A549 (cell line): ENCODE measurements around the gene ATP5F1E. TPM values are rescaled to one million over a fixed set of nuclear protein-coding genes. Genes with fewer than 3 reads are reported as not detected.

Experiments used
- ATAC-seq, 2 experiments: fragments of 200-7000 bp in 1 of 2; fragments of >200 bp in 1 of 2; cut with Nextera tagmentation in 1 of 2; cut with Tn5 transposase in 1 of 2; 3 replicates each; pipeline versions ENCODE4 v1.8.0 to v1.9.1; 2018 to 2020; ENCODE audit warnings: mild to moderate bottlenecking in 1 of 2, moderate library complexity in 1 of 2
- CTCF ChIA-PET: fragments of 300-600 bp; sonication (Branson Sonifier 250); formaldehyde crosslinking; extraction: SDS; loops from one replicate; lab custom pipeline; 2021; ENCODE audit warnings: antibody characterized with exemption, inconsistent platforms; lab: Yijun Ruan, JAX
- POLR2A ChIA-PET: fragments of 350-600 bp; formaldehyde crosslinking; extraction: SDS; loops from one replicate; lab custom pipeline; 2021; ENCODE audit warnings: antibody characterized with exemption, inconsistent platforms; lab: Yijun Ruan, JAX
- DNase-seq, 2 experiments: peaks; one replicate each; pipeline versions ENCODE4 v3.0.0 to v3.0.0-alpha.2; 2011 to 2016; ENCODE audit warnings: low read depth in 1 of 2, low spot score in 1 of 2
- FAIRE-seq: peaks from 2 replicates; lab custom pipeline; 2011; peaks lifted over from hg19 to GRCh38; lab: Jason Lieb, UNC
- H3K27ac ChIP-seq, 2 experiments: fragments of >200 bp; sonication (Bioruptor Twin); formaldehyde crosslinking; 3 replicates each; pipeline ENCODE4 v1.5.1; 2016 to 2017
- H3K4me1 ChIP-seq: fragments of >200 bp; sonication (Bioruptor Twin); formaldehyde crosslinking; 3 replicates; pipeline ENCODE4 v1.6.1; 2016
- H3K4me2 ChIP-seq: fragments of >200 bp; sonication (Bioruptor Twin); formaldehyde crosslinking; 3 replicates; pipeline ENCODE4 v1.6.1; 2016
- H3K4me3 ChIP-seq: fragments of >200 bp; sonication (Bioruptor Twin); formaldehyde crosslinking; 3 replicates; pipeline ENCODE4 v1.5.1; 2016
- H3K9me3 ChIP-seq: fragments of >200 bp; sonication (Bioruptor Twin); formaldehyde crosslinking; 3 replicates; pipeline ENCODE4 v1.6.1; 2016
- CBX2 ChIP-seq: fragments of 200-600 bp; sonication (generic); IDR thresholded peaks from 2 replicates; pipeline ENCODE4 v1.6.1; 2016; ENCODE audit warnings: low read depth, mild to moderate bottlenecking, borderline replicate concordance
- CBX8 ChIP-seq: fragments of 200-600 bp; sonication (generic); IDR thresholded peaks from 2 replicates; pipeline ENCODE4 v1.6.1; 2016
- CEBPB ChIP-seq, 2 experiments: fragments of >200 bp in 1 of 2; sonication (Bioruptor Twin) in 1 of 2; formaldehyde crosslinking in 1 of 2; IDR thresholded peaks; 2 replicates each; pipeline ENCODE4 v1.6.1; 2012 to 2016
- CHD2 ChIP-seq: fragments of 150-350 bp; IDR thresholded peaks from 2 replicates; pipeline ENCODE4 v1.6.1; 2014; ENCODE audit warnings: low read length; ENCODE audit not compliant: partially characterized antibody
- EHF ChIP-seq: fragments of 250-450 bp; sonication (Bioruptor Pico); IDR thresholded peaks from 2 replicates; pipeline ENCODE4 v1.5.0; 2020; ENCODE audit warnings: mild to moderate bottlenecking
- EHMT2 ChIP-seq: fragments of 200-600 bp; sonication (generic); IDR thresholded peaks from 2 replicates; pipeline ENCODE4 v1.6.1; 2016; ENCODE audit warnings: antibody characterized with exemption, low read depth, mild to moderate bottlenecking, moderate library complexity
- ESRRA ChIP-seq: fragments of 150-350 bp; IDR thresholded peaks from 2 replicates; pipeline ENCODE4 v1.6.1; 2014; ENCODE audit warnings: mild to moderate bottlenecking, low read length, borderline replicate concordance
- FOSB ChIP-seq: fragments of 250-450 bp; sonication (Bioruptor Pico); IDR thresholded peaks from 2 replicates; pipeline ENCODE4 v1.5.0; 2020; ENCODE audit warnings: mild to moderate bottlenecking, moderate library complexity
- GATA3 ChIP-seq: IDR thresholded peaks from 2 replicates; pipeline ENCODE4 v1.6.1; 2012; ENCODE audit warnings: borderline replicate concordance
- HDAC2 ChIP-seq: fragments of 200-600 bp; sonication (generic); IDR thresholded peaks from 2 replicates; pipeline ENCODE4 v1.6.1; 2016
- HES2 ChIP-seq: fragments of >200 bp; sonication (Bioruptor Twin); formaldehyde crosslinking; IDR thresholded peaks from 2 replicates; pipeline ENCODE4 v1.6.1; 2016
- HEYL ChIP-seq: fragments of 250-450 bp; sonication (Bioruptor Pico); IDR thresholded peaks from 2 replicates; pipeline ENCODE4 v1.8.0; 2021; ENCODE audit warnings: mild to moderate bottlenecking, moderate library complexity
- HMGXB4 ChIP-seq: fragments of 250-450 bp; sonication (Bioruptor Pico); IDR thresholded peaks from 2 replicates; pipeline ENCODE4 v1.5.0; 2021; ENCODE audit warnings: mild to moderate bottlenecking, moderate library complexity, borderline replicate concordance
- HOXB13 ChIP-seq: fragments of 250-450 bp; sonication (Bioruptor Pico); IDR thresholded peaks from 2 replicates; pipeline ENCODE4 v1.5.0; 2020; ENCODE audit warnings: low read depth, mild to moderate bottlenecking, moderate library complexity
- KDM1A ChIP-seq: fragments of 200-600 bp; sonication (generic); IDR thresholded peaks from 2 replicates; pipeline ENCODE4 v1.6.1; 2016; ENCODE audit warnings: low read depth, mild to moderate bottlenecking
- MAZ ChIP-seq: fragments of 150-350 bp; IDR thresholded peaks from 2 replicates; pipeline ENCODE4 v1.6.1; 2014; ENCODE audit warnings: antibody characterized with exemption, low read depth, low read length, borderline replicate concordance
- MYC ChIP-seq: IDR thresholded peaks from 2 replicates; pipeline ENCODE4 v1.6.1; 2012; ENCODE audit warnings: mild to moderate bottlenecking, inconsistent platforms, low read length, improper control_type of control experiment, borderline replicate concordance
- NPAS2 ChIP-seq: fragments of 250-450 bp; sonication (Bioruptor Pico); IDR thresholded peaks from 2 replicates; pipeline ENCODE4 v1.8.0; 2022; ENCODE audit warnings: mild to moderate bottlenecking, moderate library complexity, borderline replicate concordance
- NR3C1 ChIP-seq: fragments of >200 bp; sonication (Bioruptor Twin); formaldehyde crosslinking; IDR thresholded peaks from 3 replicates; pipeline ENCODE4 v1.6.1; 2017
- POLR2A ChIP-seq: IDR thresholded peaks from 2 replicates; pipeline ENCODE4 v1.6.1; 2012; ENCODE audit warnings: mild to moderate bottlenecking, low read length
- RFX5 ChIP-seq: fragments of 450-650 bp; IDR thresholded peaks from 2 replicates; pipeline ENCODE4 v1.7.1; 2014; ENCODE audit warnings: antibody characterized with exemption, mild to moderate bottlenecking, moderate library complexity
- RNF2 ChIP-seq: fragments of 200-600 bp; sonication (generic); IDR thresholded peaks from 2 replicates; pipeline ENCODE4 v1.6.1; 2016; ENCODE audit warnings: low read depth, mild to moderate bottlenecking, antibody characterized with exemption, moderate library complexity, borderline replicate concordance
- SMC3 ChIP-seq: fragments of >200 bp; sonication (Bioruptor Twin); formaldehyde crosslinking; IDR thresholded peaks from 3 replicates; pipeline ENCODE4 v1.6.1; 2018; ENCODE audit warnings: inconsistent platforms
- SREBF2 ChIP-seq: fragments of 450-650 bp; IDR thresholded peaks from 2 replicates; pipeline ENCODE4 v1.6.1; 2014; ENCODE audit warnings: mild to moderate bottlenecking, moderate library complexity
- TP53 ChIP-seq: fragments of 250-450 bp; sonication (Bioruptor Pico); IDR thresholded peaks from 2 replicates; pipeline ENCODE4 v1.5.0; 2021; ENCODE audit warnings: mild to moderate bottlenecking, moderate library complexity
- ZFP36 ChIP-seq: fragments of 450-650 bp; IDR thresholded peaks from 2 replicates; pipeline ENCODE4 v1.6.1; 2014; ENCODE audit warnings: borderline replicate concordance; ENCODE audit not compliant: partially characterized antibody
- ZSCAN20 ChIP-seq: fragments of 250-450 bp; sonication (Bioruptor Pico); IDR thresholded peaks from 2 replicates; pipeline ENCODE4 v1.8.0; 2022; ENCODE audit warnings: mild to moderate bottlenecking, moderate library complexity
- WGBS: methylation state at CpG from one replicate; pipeline ENCODE4 v1.1.6; 2017; ENCODE audit errors: missing lambda C conversion rate; 5-methylcytosine and 5-hydroxymethylcytosine counted together
- polyA plus RNA-seq, 4 experiments: library from polyadenylated mRNA; depleted of rRNA in 3 of 4; stranded (reverse); fragments of >200 nt; fragmentation: RNase III in 1 of 4; extraction: RNeasy Plus Mini Kit Qiagen cat#74134 plus additional on column Dnase treatment in 1 of 4; gene quantifications; 2 replicates in 3 of 4; 3 replicates in 1 of 4; pipeline ENCODE4 v1.2.3, GENCODE V29; 2011 to 2017
- TF ChIP-seq, protein P1 (sequence below): fragments of >200 bp; sonication (Bioruptor Twin); formaldehyde crosslinking; IDR thresholded peaks from 3 replicates; pipeline ENCODE4 v1.6.1; 2016
- TF ChIP-seq, protein P2 (sequence below): fragments of 250-450 bp; sonication (Bioruptor Pico); IDR thresholded peaks from 2 replicates; pipeline ENCODE4 v1.5.0; 2020; ENCODE audit warnings: low read depth, mild to moderate bottlenecking, moderate library complexity

ATP5F1E gene
- polyA plus RNA-seq, 2 of the 4 experiments (the other 2 are of a cell fraction): 84.9 to 108 TPM

DNA sequence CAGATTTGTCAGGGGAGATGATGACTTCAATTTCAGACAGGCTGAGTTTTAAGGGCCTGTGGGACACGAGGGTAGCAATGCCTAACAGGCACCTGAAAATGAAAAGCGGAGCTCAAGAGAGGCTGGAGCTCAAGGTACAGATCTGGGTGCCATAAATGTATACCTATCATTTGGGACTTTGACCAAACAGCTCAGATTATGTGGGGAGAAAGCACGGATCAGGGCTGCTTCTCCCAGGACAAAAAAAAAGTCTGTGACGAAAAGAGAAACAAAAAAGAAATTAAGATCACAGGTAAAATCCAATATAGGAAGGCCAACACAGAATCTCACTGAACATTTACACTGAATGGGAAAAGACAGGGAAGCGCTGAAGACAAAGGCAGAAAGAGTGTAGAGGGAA, 8.5 kb upstream of the ATP5F1E start:
- no peak overlapping the region for H3K27ac ChIP-seq
- CTCF ChIA-PET: interaction anchor here (2.5 kb wide), 1 partner anchor 10 kb away, joined by 6 read pairs; no protein-coding TSS in a partner anchor
- POLR2A ChIA-PET: interaction anchor here (1.5 kb wide), 1 partner anchor 8 kb away, joined by 6 read pairs; the partner anchor contains the start of gene ATP5F1E

DNA sequence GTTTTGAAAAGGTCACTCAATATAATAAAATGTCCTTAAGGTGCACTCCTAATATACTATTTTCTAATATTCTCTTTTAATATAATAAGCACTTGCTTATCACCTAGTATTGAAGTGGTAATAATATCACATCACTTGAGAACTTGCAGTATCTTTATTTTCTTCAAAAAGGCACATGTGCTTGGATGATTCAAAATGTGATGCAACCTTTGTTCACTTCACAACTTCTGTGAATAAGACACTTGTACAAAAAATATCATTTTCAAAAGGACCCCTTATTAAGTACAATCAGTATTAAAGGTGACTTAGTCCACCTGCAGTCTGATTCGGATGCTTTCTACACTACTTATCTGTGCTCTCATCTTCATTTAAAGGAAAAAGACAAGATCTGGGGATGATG, 7.1 kb upstream of the ATP5F1E start:
- ChIA-PET POLR2A (no interaction called here), CTCF (no interaction called here)
- WGBS: 89% methylated on average over 1 of the region's 1 CpG
- ATAC-seq (no peak), FAIRE-seq (no peak), DNase-seq (no peak)
- no peak overlapping the region for H3K27ac ChIP-seq
- H3K9me3 ChIP-seq: no peaks in the 10 kb centered on the region
- H3K4me2 ChIP-seq: peak overlapping the region; percentile 92; the same call in 2 of the 3 replicates
- TF ChIP-seq CHD2 (no peak), MAZ (no peak), RFX5 (no peak), CBX2 (no peak), TP53 (CRISPR knock-in tag) (no peak), EHF (CRISPR knock-in tag) (no peak), ZSCAN20 (CRISPR knock-in tag) (no peak), ESRRA (no peak), GATA3 (no peak), ZFP36 (no peak), NR3C1 (no peak), SMC3 (no peak), MYC (no peak), HOXB13 (CRISPR knock-in tag) (no peak), HMGXB4 (CRISPR knock-in tag) (no peak), NPAS2 (CRISPR knock-in tag) (no peak), HDAC2 (no peak), CEBPB (IDR thresholded peaks at IDR 0.05) (no peak)
- TF ChIP-seq, protein P1, sequence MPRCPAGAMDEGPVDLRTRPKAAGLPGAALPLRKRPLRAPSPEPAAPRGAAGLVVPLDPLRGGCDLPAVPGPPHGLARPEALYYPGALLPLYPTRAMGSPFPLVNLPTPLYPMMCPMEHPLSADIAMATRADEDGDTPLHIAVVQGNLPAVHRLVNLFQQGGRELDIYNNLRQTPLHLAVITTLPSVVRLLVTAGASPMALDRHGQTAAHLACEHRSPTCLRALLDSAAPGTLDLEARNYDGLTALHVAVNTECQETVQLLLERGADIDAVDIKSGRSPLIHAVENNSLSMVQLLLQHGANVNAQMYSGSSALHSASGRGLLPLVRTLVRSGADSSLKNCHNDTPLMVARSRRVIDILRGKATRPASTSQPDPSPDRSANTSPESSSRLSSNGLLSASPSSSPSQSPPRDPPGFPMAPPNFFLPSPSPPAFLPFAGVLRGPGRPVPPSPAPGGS: no peak
- H3K4me1 ChIP-seq: peaks cover 34% of the 10 kb centered on the region
- H3K4me3 ChIP-seq: no peak overlapping the region

More for the DNA sequence above, 8.5 kb upstream of the ATP5F1E start:
- 93% methylated on average over 5 of the region's 5 CpGs for WGBS
- ATAC-seq (no peak), FAIRE-seq (no peak), DNase-seq (no peak)
- H3K9me3 ChIP-seq: no peaks in the 10 kb centered on the region
- no peak for TF ChIP-seq CBX8
- TF ChIP-seq, all 56 proteins: peak for 0
- Histone ChIP-seq H3K4me3 (peak overlapping the region; percentile 86; the same call in 2 of the 3 replicates), H3K4me1 (peaks cover 34% of the 10 kb centered on the region), H3K4me2 (peak overlapping the region; percentile 92)

DNA sequence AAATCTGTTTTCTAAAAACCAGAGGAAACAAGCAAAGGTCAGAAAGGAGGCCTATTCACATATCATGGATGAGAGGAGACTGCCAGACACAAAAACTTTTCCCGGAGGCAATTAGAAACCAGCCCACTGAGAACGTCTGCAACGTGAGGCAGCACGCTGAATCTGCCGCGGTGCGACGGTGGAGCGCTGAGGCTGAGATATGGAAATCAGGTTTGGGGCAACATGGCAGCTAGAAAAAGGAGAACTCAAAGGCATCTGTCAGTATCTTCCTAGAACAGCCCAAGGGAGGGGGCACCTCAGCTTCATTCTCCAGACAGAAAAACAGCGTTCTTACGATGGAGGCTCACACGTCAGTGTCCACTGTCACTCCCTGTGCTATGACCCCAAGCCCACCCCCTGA, 5.3 kb upstream of the ATP5F1E start:
- FAIRE-seq: no peak
- Histone ChIP-seq H3K4me2 (no peak overlapping the region), H3K27ac (no peak overlapping the region), H3K4me1 (peaks cover 35% of the 10 kb centered on the region; the same call in 2 of the 3 replicates), H3K9me3 (no peaks in the 10 kb centered on the region), H3K4me3 (no peak overlapping the region)
- POLR2A ChIA-PET: no interaction called here
- no peak for ATAC-seq
- CTCF ChIA-PET: interaction anchor here (1.9 kb wide), 1 partner anchor 167 kb away, joined by 4 read pairs; no protein-coding TSS in a partner anchor
- WGBS: 97% methylated on average over 12 of the region's 12 CpGs
- DNase-seq: no peak
- TF ChIP-seq SREBF2: no peak
- TF ChIP-seq HEYL (CRISPR knock-in tag): no peak
- TF ChIP-seq CBX2: no peak
- no peak for TF ChIP-seq FOSB
- no peak for TF ChIP-seq ZFP36
- TF ChIP-seq HMGXB4 (CRISPR knock-in tag): no peak
- no peak for TF ChIP-seq NR3C1
- TF ChIP-seq, protein P2, sequence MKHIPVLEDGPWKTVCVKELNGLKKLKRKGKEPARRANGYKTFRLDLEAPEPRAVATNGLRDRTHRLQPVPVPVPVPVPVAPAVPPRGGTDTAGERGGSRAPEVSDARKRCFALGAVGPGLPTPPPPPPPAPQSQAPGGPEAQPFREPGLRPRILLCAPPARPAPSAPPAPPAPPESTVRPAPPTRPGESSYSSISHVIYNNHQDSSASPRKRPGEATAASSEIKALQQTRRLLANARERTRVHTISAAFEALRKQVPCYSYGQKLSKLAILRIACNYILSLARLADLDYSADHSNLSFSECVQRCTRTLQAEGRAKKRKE (CRISPR knock-in tag): no peak
- TF ChIP-seq KDM1A: no peak
- no peak for TF ChIP-seq MAZ
- no peak for TF ChIP-seq EHMT2
- no peak for TF ChIP-seq RNF2
- no peak for TF ChIP-seq EHF (CRISPR knock-in tag)
- TF ChIP-seq RFX5: no peak
- TF ChIP-seq POLR2A: no peak
- no peak for TF ChIP-seq HES2
